Stimulated activated CD4-positive, alpha-beta T cell treated with anti-CD3 and anti-CD28 coated beads, Interleukin-1b, Interleukin-23, amount 100 ng/mL, for 4 hours (primary cell): Measurements from ENCODE around the gene PGM3.

ENCODE experiments used
- DNase-seq, 2 donors: peaks; one replicate each; pipeline ENCODE4 v3.0.0-alpha.2; 2020; ENCODE audit warnings: low read depth in 2 of 2

PGM3 gene

GRCh38 chr6:83183082-83183828, 9.8 kb downstream of the PGM3 start:
- DNase-seq = no peak

GRCh38 chr6:83182114-83182513, 11.0 kb downstream of the PGM3 start:
- no peak for DNase-seq

- no peak for DNase-seq
Observed at GRCh38 chr6:83180426-83180950, 12.6 kb downstream of the PGM3 start.

- no peak for DNase-seq
Observed at GRCh38 chr6:83176246-83176645, 16.8 kb downstream of the PGM3 start.

GRCh38 chr6:83169511-83169910, 23.6 kb downstream of the PGM3 start:
- DNase-seq = no peak

- DNase-seq = no peak
Observed at GRCh38 chr6:83169106-83169505, 24.0 kb downstream of the PGM3 start.

GRCh38 chr6:83168556-83168955, 24.5 kb downstream of the PGM3 start:
- DNase-seq = no peak

GRCh38 chr6:83167726-83168278, 25.3 kb downstream of the PGM3 start:
- no peak for DNase-seq

GRCh38 chr6:83160167-83160566, 32.9 kb downstream of the PGM3 start:
- DNase-seq = no peak

GRCh38 chr6:83155794-83156193, 37.3 kb downstream of the PGM3 start:
- DNase-seq = no peak

GRCh38 chr6:83153883-83154521, 39.1 kb downstream of the PGM3 start:
- DNase-seq = no peak

- no peak for DNase-seq
Observed at GRCh38 chr6:83152913-83153312, 40.2 kb downstream of the PGM3 start.

GRCh38 chr6:83151114-83151513, 42.0 kb downstream of the PGM3 start:
- no peak for DNase-seq

GRCh38 chr6:83138758-83139157, 54.3 kb downstream of the PGM3 start:
- no peak for DNase-seq

GRCh38 chr6:83138118-83138722, 54.8 kb downstream of the PGM3 start:
- DNase-seq = no peak

- no peak for DNase-seq
Observed at GRCh38 chr6:83132121-83132520, 60.9 kb downstream of the PGM3 start.

- DNase-seq = no peak
Observed at GRCh38 chr6:83127976-83128375, 65.1 kb downstream of the PGM3 start.

- DNase-seq = no peak
Observed at GRCh38 chr6:83127258-83127657, 65.8 kb downstream of the PGM3 start.

- no peak for DNase-seq
Observed at GRCh38 chr6:83126807-83127206, 66.3 kb downstream of the PGM3 start.

- DNase-seq = no peak
Observed at GRCh38 chr6:83126223-83126622, 66.8 kb downstream of the PGM3 start.

GRCh38 chr6:83125425-83125824, 67.6 kb downstream of the PGM3 start:
- DNase-seq = no peak

- no peak for DNase-seq
Observed at GRCh38 chr6:83124553-83124952, 68.5 kb downstream of the PGM3 start.
